Neuronal stem cell (in vitro differentiated cells): ENCODE data around the gene PLSCR2.
"Not testable (repeated sequence)": the region's sequence is repeated elsewhere in the genome, so short reads cannot be mapped to it uniquely, and the experiment has no call there.

Experiments
- DNase-seq: peaks from one replicate; pipeline ENCODE4 v3.0.0-alpha.2; 2013; ENCODE audit warnings: low spot score
- H2AFZ ChIP-seq: one replicate; pipeline ENCODE4 v1.6.1; 2013; ENCODE audit warnings: mild to moderate bottlenecking, low read length, inconsistent platforms
- H2AK5ac ChIP-seq: 2 replicates; pipeline ENCODE4 v1.6.1; 2013; ENCODE audit warnings: low read depth, mild to moderate bottlenecking, inconsistent platforms, low read length, moderate library complexity, mixed read lengths
- H2BK120ac ChIP-seq: 2 replicates; pipeline ENCODE4 v1.6.1; 2013; ENCODE audit warnings: low read depth, mild to moderate bottlenecking, inconsistent platforms, low read length, moderate library complexity, mixed read lengths
- H2BK12ac ChIP-seq: one replicate; pipeline ENCODE4 v1.6.1; 2013; ENCODE audit warnings: low read length, inconsistent platforms
- H2BK15ac ChIP-seq: 2 replicates; pipeline ENCODE4 v1.6.1; 2013; ENCODE audit warnings: mild to moderate bottlenecking, low read length, inconsistent platforms, mixed read lengths
- H2BK5ac ChIP-seq: one replicate; pipeline ENCODE4 v1.6.1; 2013; ENCODE audit warnings: inconsistent platforms, mild to moderate bottlenecking, low read length, moderate library complexity
- H3K14ac ChIP-seq: one replicate; pipeline ENCODE4 v1.6.1; 2013; ENCODE audit warnings: low read length, inconsistent platforms
- H3K18ac ChIP-seq: 2 replicates; pipeline ENCODE4 v1.6.1; 2013; ENCODE audit warnings: low read length, inconsistent platforms
- H3K23ac ChIP-seq: 2 replicates; pipeline ENCODE4 v1.6.1; 2013; ENCODE audit warnings: low read depth, mild to moderate bottlenecking, mixed read lengths, low read length, inconsistent platforms; ENCODE audit not compliant: poor library complexity
- H3K27ac ChIP-seq: replicated peaks from 3 replicates; pipeline ENCODE4 v1.5.1; 2013; ENCODE audit warnings: low read length, inconsistent platforms
- H3K27me3 ChIP-seq, 3 experiments: 2 replicates each; pipeline ENCODE4 v1.6.1; 2013; ENCODE audit warnings: low read length in 3 of 3, mild to moderate bottlenecking in 2 of 3, inconsistent platforms in 1 of 3, low read depth in 1 of 3, mixed read lengths in 1 of 3, moderate library complexity in 1 of 3; ENCODE audit not compliant: control insufficient read depth in 3 of 3, insufficient read depth in 3 of 3
- H3K36me3 ChIP-seq, 2 donors: replicated peaks in 1 of 2; 2 replicates each; pipeline ENCODE4 v1.6.1; 2013; ENCODE audit warnings: low read length in 2 of 2; ENCODE audit not compliant: control insufficient read depth in 2 of 2, insufficient read depth in 2 of 2
- H3K4ac ChIP-seq: 2 replicates; pipeline ENCODE4 v1.6.1; 2013; ENCODE audit warnings: inconsistent platforms, mild to moderate bottlenecking, low read length, moderate library complexity
- H3K4me1 ChIP-seq, 2 donors: 1 replicate in 1 of 2; 2 replicates in 1 of 2; pipeline ENCODE4 v1.6.1; 2013; ENCODE audit warnings: low read length in 2 of 2, low read depth in 1 of 2; ENCODE audit not compliant: control insufficient read depth in 2 of 2, insufficient read depth in 1 of 2
- H3K4me2 ChIP-seq: one replicate; pipeline ENCODE4 v1.6.1; 2013; ENCODE audit warnings: mild to moderate bottlenecking, low read length, inconsistent platforms; ENCODE audit not compliant: insufficient read depth, poor library complexity, severe bottlenecking
- H3K4me3 ChIP-seq, 2 donors: 2 replicates each; pipeline ENCODE4 v1.5.1; 2013; ENCODE audit warnings: low read length in 2 of 2, mild to moderate bottlenecking in 2 of 2, inconsistent platforms in 1 of 2, moderate library complexity in 1 of 2
- H3K79me1 ChIP-seq: one replicate; pipeline ENCODE4 v1.6.1; 2013; ENCODE audit warnings: low read depth, mild to moderate bottlenecking, inconsistent platforms, low read length, moderate library complexity
- H3K9ac ChIP-seq: one replicate; pipeline ENCODE4 v1.6.1; 2013; ENCODE audit warnings: mild to moderate bottlenecking, low read depth, low read length, inconsistent platforms; ENCODE audit not compliant: poor library complexity
- H3K9me3 ChIP-seq, 2 donors: replicated peaks in 1 of 2; 2 replicates each; pipeline versions ENCODE3 to v1.6.1; 2013; ENCODE audit warnings: low read length in 2 of 2, mild to moderate bottlenecking in 2 of 2, inconsistent platforms in 1 of 2, low read depth in 1 of 2, mixed read lengths in 1 of 2, moderate library complexity in 1 of 2; ENCODE audit not compliant: control insufficient read depth in 2 of 2, insufficient read depth in 1 of 2
- H4K8ac ChIP-seq: one replicate; pipeline ENCODE4 v1.6.1; 2013; ENCODE audit warnings: low read depth, mild to moderate bottlenecking, inconsistent platforms, low read length, moderate library complexity
- H4K91ac ChIP-seq: one replicate; pipeline ENCODE4 v1.6.1; 2013; ENCODE audit warnings: low read length, low read depth, mild to moderate bottlenecking, inconsistent platforms; ENCODE audit not compliant: poor library complexity
- WGBS, 2 donors: extraction: QIAGEN DNeasy Blood & Tissue Kit; methylation state at CpG; one replicate each; pipeline ENCODE4 v1.1.7; 2013; ENCODE audit warnings: missing lambda C conversion rate in 2 of 2, mixed read lengths in 1 of 2; ENCODE audit not compliant: insufficient read length in 2 of 2, insufficient replicate concordance in 1 of 2; ENCODE audit errors: extremely low coverage in 2 of 2; 5-methylcytosine and 5-hydroxymethylcytosine counted together

The PLSCR2 gene

GRCh38 chr3:146421819-146422759 is 47.3 kb downstream of the PLSCR2 start:
- H3K14ac ChIP-seq: no peak overlapping the region
- no peaks in the 10 kb centered on the region for H3K36me3 ChIP-seq
- no peak overlapping the region for H3K4ac ChIP-seq
- no peak overlapping the region for H3K9ac ChIP-seq
- no peaks in the 10 kb centered on the region for H3K27me3 ChIP-seq
- H2BK15ac ChIP-seq: no peak overlapping the region
- H3K4me1 ChIP-seq: no peaks in the 10 kb centered on the region
- no peak for DNase-seq
- H3K4me3 ChIP-seq: no peak overlapping the region
- no peaks in the 10 kb centered on the region for H3K79me1 ChIP-seq
- no peak overlapping the region for H2BK12ac ChIP-seq
- no CpG with 5 or more reads among the region's 5 CpGs for WGBS, 2 donors
- no peak overlapping the region for H3K18ac ChIP-seq
- H2AK5ac ChIP-seq: no peak overlapping the region
- H3K9me3 ChIP-seq: peaks cover 0 to 2% of the 10 kb centered on the region in 2 donors
- no peak overlapping the region for H2BK120ac ChIP-seq
- H4K91ac ChIP-seq: no peak overlapping the region
- H3K27ac ChIP-seq: no peak overlapping the region
- no peak overlapping the region for H4K8ac ChIP-seq
- no peak overlapping the region for H2AFZ ChIP-seq
- H3K23ac ChIP-seq: no peak overlapping the region
- no peak overlapping the region for H3K4me2 ChIP-seq
- no peak overlapping the region for H2BK5ac ChIP-seq

- Histone ChIP-seq H2BK12ac (no peak overlapping the region), H3K4me3 (no peak overlapping the region), H3K27me3 (no peaks in the 10 kb centered on the region), H2BK120ac (no peak overlapping the region), H3K4me2 (no peak overlapping the region), H4K8ac (no peak overlapping the region), H3K79me1 (no peaks in the 10 kb centered on the region), H3K27ac (no peak overlapping the region), H2BK15ac (no peak overlapping the region), H2BK5ac (no peak overlapping the region), H2AK5ac (no peak overlapping the region), H3K4me1 (no peaks in the 10 kb centered on the region), H2AFZ (no peak overlapping the region), H3K9ac (no peak overlapping the region), H3K4ac (no peak overlapping the region), H4K91ac (no peak overlapping the region), H3K23ac (no peak overlapping the region), H3K9me3 (peaks cover 3 to 4% of the 10 kb centered on the region in 2 donors), H3K18ac (no peak overlapping the region), H3K36me3 (no peaks in the 10 kb centered on the region), H3K14ac (no peak overlapping the region)
- DNase-seq: no peak
- WGBS, 2 donors: no CpG with 5 or more reads among the region's 2 CpGs
Measured at GRCh38 chr3:146416366-146416765, 53.0 kb downstream of the PLSCR2 start.

GRCh38 chr3:146414010-146414409 is 55.4 kb downstream of the PLSCR2 start:
- H3K27ac ChIP-seq: no peak overlapping the region
- no peak overlapping the region for H3K9ac ChIP-seq
- DNase-seq: no peak
- H3K23ac ChIP-seq: no peak overlapping the region
- H2BK12ac ChIP-seq: no peak overlapping the region
- H3K9me3 ChIP-seq: peaks cover 2 to 3% of the 10 kb centered on the region in 2 donors
- no peak overlapping the region for H4K91ac ChIP-seq
- H3K79me1 ChIP-seq: no peaks in the 10 kb centered on the region
- no peak overlapping the region for H2BK120ac ChIP-seq
- no CpG with 5 or more reads among the region's 1 CpG for WGBS, 2 donors
- no peaks in the 10 kb centered on the region for H3K27me3 ChIP-seq
- no peak overlapping the region for H3K4ac ChIP-seq
- H3K14ac ChIP-seq: no peak overlapping the region
- no peak overlapping the region for H3K4me2 ChIP-seq
- H2BK15ac ChIP-seq: no peak overlapping the region
- H3K4me3 ChIP-seq: no peak overlapping the region
- H2AK5ac ChIP-seq: no peak overlapping the region
- no peak overlapping the region for H3K18ac ChIP-seq
- no peak overlapping the region for H2BK5ac ChIP-seq
- no peak overlapping the region for H4K8ac ChIP-seq
- no peaks in the 10 kb centered on the region for H3K4me1 ChIP-seq
- no peaks in the 10 kb centered on the region for H3K36me3 ChIP-seq
- no peak overlapping the region for H2AFZ ChIP-seq

GRCh38 chr3:146412711-146413110 is 56.6 kb downstream of the PLSCR2 start:
- H3K4ac ChIP-seq, H3K9me3 ChIP-seq, H3K79me1 ChIP-seq, H2AFZ ChIP-seq, H4K91ac ChIP-seq, H3K4me2 ChIP-seq, H2BK5ac ChIP-seq, H3K27ac ChIP-seq, H3K36me3 ChIP-seq, H2BK12ac ChIP-seq, H3K4me1 ChIP-seq, H3K18ac ChIP-seq, H3K14ac ChIP-seq, H3K9ac ChIP-seq, H3K23ac ChIP-seq, H4K8ac ChIP-seq, H2BK15ac ChIP-seq, H2BK120ac ChIP-seq, H3K4me3 ChIP-seq, DNase-seq, H2AK5ac ChIP-seq, H3K27me3 ChIP-seq: not testable (repeated sequence)
- no CpG with 5 or more reads among the region's 5 CpGs for WGBS, 2 donors
